GM04504 (cell line): ENCODE measurements around the gene DNTTIP2.
A peak's percentile ranks its signal among the peaks of the same experiment; 100 is the strongest.
"Not testable (repeated sequence)": the region's sequence is repeated elsewhere in the genome, so short reads cannot be mapped to it uniquely, and the experiment has no call there.

Experiments used
- DNase-seq: peaks from one replicate; pipeline ENCODE4 v3.0.0-alpha.2; 2012; ENCODE audit warnings: low read depth

Gene DNTTIP2, protein sequence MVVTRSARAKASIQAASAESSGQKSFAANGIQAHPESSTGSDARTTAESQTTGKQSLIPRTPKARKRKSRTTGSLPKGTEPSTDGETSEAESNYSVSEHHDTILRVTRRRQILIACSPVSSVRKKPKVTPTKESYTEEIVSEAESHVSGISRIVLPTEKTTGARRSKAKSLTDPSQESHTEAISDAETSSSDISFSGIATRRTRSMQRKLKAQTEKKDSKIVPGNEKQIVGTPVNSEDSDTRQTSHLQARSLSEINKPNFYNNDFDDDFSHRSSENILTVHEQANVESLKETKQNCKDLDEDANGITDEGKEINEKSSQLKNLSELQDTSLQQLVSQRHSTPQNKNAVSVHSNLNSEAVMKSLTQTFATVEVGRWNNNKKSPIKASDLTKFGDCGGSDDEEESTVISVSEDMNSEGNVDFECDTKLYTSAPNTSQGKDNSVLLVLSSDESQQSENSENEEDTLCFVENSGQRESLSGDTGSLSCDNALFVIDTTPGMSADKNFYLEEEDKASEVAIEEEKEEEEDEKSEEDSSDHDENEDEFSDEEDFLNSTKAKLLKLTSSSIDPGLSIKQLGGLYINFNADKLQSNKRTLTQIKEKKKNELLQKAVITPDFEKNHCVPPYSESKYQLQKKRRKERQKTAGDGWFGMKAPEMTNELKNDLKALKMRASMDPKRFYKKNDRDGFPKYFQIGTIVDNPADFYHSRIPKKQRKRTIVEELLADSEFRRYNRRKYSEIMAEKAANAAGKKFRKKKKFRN

DNA sequence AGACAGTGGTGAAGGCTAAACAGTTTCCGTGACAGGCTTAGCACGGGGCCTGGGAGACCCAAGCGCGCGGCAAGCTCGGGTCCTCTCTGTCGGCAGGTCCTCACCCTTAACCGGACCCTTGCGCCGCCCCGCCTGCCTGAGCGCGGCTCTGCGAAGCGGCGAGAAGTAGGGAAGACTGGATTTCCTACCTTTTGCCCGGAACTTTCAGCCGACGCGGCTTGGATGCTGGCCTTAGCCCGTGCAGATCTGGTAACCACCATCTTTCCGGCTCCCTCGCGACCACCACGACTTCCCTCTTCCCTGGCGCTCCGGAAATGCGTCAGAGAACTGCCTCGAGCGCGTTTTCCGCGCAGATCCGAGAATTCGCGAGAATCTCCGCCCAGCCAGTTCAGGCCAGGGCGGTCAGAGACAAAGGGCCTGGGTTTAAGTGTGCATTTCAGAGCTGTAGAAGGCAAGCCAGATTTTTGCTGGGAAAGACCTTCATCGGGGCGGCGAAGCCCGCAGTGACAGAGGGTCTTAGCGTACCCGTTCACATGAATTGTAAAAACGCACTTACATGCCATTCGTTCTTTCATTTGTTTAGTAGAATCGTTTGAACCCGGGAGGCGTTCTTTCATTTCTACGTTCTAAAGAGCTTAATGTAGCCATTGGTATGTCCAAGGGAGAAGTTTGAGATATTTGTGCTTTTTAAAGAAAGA, at the start of gene DNTTIP2:
Gene DNTTIP2 (minus strand): TSS at position 318 of the 698 bp plus-strand sequence. CDS start 58 bp downstream, at position 260.
- DNase-seq = peak; percentile 77

DNA sequence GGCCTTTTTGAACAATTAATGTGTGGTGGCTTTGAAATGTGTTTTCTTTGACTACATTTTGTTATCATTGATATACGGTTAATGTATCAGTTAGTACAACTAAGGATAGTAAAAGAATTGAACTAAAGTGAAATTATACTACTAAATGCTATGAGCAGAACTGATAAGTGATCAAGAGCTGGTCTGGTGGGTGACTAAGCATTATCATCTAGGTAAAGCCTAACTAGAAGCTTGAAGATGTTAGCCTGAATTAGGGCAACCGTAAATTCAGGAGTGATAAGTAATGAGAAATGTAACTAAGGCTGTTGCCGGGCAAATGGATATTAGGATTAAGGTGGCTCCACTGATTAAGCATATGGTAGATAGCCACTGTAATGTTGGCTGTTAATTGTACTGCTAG, 46.2 kb upstream of the DNTTIP2 start:
- DNase-seq = no peak

DNA sequence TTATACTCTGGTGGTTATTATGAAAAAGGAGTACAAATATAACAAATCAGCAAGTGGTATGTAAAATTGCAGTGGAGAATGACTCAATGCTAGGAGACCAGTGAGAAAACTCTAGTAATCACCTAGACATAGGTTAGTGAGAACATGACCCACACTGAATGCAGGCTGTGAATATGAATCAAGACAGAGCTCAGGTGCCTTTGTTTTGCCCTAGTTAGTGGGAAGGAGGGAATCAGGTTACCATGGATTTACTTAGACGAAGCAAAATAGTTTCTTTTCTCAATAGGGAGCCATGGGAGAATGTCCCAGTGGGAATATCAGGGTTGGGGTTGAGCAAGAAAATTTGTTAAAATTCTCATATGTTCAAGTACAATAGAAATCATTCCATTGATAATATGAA, 40.8 kb upstream of the DNTTIP2 start:
- no peak for DNase-seq

DNA sequence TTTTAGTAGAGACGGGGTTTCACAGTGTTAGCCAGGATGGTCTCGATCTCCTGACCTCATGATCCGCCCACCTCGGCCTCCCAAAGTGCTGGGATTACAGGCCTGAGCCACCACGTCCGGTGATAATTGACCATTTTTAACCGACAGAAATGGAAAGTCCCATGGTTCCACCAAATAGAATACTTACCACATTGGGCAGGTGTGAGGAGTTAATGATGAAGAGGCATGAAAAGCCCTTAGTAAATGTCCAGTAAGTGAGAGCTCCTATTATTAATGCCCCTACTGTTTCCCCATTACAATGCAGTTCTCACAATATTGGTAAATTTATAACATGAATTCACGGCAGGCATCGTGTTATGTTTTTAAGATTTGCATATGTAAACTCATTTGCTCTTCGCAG, 38.3 kb upstream of the DNTTIP2 start:
- DNase-seq = no peak

DNA sequence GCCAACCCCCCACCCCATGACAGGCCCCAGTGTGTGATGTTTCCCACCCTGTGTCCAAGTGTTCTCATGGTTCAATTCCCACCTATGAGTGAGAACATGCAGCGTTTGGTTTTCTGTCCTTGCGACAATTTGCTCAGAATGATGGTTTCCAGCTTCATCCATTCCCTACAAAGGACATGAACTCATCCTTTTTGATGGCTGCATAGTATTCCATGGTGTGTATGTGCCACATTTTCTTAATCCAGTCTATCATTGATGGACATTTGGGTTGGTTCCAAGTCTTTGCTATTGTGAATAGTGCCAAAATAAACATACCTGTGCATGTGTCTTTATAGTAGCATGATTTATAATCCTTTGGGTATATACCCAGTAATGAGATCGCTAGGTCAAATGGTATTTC, 31.9 kb upstream of the DNTTIP2 start:
- DNase-seq = not testable (repeated sequence)

DNA sequence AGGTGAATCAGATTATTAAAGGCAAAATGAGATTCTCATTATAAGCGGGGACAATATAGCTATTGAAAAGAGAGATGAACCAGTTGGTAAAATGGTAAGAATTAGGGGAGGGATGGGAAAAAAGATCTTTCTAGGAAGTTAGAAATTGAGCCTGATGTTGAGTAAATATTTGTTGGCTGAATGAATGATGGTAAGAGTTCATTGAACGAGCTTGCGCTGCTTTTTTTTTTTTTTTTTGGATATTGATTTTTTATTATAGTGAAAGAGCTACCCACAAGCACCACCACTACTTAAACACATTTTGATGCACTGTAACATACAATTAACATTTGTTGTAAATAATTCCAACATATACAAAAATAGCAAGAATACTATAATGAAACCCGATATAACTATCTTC, 31.3 kb upstream of the DNTTIP2 start:
- no peak for DNase-seq

DNA sequence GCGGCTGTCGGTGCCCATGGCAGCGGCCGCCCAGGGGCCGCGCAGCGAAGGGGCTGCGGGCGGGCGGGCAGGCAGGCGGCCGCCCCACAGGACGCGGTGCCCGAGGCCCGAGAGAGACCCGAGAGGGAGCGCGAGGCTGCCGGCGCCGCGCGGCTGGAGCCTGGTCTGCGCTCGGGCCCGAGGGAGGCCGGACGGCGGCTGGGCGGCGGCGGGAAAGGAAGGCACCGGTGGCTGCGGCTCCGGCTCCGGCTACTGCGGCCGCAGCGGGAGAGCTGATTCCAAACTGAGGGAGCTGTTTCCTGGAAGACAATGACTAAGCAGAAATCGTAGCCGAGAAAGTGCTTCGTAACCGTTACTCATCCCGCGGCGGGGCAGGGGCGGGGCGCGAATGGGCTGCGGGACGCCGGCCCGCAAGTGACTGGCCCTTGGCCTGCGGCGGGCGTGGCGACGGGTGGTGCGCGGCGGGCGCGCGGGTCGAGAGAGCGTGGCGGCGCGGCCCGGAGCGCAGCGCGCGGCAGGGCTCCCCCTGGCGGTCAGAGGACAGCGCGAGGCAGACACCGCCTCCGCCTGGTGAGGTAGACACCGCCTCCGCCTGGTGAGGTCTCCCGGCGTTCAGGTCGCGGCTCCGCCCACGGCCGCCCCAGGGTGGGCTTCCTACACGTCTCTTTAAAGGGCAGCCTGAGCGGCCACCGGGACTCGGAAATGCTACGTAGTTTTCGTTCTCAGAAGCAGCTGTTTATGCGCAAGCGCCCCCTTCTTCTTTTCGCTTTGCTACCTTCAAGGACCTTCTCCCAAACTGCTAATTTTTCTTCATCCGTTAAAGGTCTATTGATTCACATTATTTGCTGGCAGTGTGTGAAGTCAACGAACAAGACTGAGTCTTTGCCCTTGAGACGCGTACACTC, 30.4 kb upstream of the DNTTIP2 start, which contains the start of gene GCLM:
Gene GCLM (minus strand): TSS at position 285 of the 905 bp plus-strand sequence. CDS start 267 bp downstream, at position 18.
- DNase-seq = peak; percentile 86

DNA sequence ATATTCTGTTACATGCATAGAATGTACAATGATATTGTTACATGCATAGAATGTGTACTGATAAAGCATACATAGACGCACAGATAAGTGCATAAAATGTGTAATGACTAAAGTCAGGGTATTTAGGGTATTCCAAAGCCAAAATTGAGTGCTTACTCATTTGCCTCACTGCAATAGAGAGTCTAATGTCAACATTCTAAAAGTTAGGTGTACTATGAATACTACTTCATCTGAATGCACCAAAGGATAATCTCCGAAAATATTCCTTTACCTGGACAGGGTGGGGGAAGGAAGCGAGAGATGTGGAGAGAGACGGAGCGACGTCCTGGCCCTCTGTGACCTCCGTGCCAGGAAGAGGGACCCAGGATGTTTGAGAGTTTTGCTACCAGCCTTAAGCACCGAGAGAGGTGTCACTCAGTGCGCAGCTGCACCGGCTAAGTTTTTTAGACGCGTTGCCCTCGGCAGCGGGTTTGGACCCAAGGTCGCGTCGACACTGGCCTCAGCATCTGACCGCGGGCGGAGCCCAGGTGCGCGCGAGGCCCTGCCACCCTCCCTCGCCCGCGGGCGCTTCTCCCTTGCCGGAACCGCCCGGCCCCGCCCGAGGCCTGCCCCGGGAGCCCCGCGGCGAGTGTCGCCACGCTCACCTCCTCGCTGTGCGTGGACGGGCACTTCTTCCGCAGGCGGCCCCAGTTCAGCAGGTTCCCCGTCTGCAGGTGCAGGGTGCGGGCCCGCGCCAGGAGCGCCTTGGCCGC, 29.6 kb upstream of the DNTTIP2 start:
- no peak for DNase-seq

DNA sequence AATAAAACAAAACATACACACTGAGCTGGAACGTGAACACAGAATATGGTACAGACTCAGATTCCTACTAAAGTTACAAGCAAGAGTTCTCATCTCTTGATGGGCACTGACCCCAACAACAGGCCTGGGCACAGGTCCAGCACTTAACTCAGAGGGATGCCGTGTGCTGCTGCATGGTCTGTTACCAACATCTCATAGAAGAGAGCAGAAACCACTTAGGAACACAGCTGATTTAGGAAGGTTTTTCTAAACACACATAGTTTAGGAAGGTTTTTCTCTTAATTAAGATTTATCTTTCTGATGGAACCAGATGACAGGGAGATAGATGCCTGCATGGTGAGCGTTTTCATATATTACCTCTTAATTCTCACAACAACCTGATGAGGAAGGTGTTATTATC, 28.7 kb upstream of the DNTTIP2 start:
- no peak for DNase-seq

DNA sequence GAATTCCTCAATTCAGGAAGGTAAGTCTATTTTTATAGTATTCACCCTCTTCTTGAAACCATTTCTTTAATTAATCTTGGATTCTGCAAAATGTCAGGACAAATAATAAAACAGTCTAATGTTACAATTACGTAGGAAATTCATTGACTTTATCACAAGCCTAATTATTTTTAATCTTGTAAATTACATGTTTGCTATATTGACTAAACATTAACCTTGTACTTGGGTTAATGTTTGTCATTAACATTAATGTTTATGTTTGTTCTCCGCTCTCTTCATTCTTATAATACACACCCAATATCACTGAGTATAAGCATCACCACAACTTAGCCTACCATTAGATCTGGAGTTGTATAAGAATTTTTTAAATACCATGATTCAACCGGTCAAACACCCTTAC, 27.5 kb upstream of the DNTTIP2 start:
- DNase-seq = no peak

DNA sequence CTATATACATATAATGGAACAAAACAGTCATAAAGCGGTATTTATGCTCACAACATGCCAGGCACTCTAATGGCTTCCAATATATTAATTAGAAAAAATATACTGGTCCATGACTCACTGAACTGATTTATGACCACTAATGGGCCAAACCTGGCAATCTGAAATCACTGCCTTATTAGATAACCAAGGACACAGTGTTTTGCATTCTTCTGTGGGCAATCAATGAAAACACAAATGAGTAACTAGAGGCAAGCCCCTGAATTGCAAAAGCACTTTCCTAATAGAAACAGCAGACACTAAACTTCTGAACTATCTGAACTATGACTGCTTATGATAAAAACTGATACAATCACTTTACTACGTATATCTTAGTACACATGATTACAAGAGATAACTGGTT, 26.7 kb upstream of the DNTTIP2 start:
- peak; percentile 25 for DNase-seq

DNA sequence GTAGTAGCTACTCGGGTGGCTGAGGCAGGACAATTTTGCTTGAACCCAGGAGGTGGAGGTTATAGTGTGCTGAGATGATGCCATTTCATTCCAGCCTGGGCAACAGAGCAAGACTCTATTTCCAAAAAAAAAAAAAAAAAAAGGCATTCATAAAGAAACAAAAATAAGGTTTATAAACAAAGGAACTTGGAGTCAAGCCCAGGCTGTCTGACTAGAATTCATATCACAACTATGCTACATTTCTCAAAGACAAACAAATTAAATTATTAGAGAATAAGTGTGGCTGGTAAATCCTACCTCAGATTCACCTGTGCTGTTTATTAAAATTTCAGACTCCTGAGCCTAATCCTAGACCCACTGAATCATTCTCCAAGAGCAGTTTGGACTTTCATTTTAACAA, 26.0 kb upstream of the DNTTIP2 start:
- no peak for DNase-seq

DNA sequence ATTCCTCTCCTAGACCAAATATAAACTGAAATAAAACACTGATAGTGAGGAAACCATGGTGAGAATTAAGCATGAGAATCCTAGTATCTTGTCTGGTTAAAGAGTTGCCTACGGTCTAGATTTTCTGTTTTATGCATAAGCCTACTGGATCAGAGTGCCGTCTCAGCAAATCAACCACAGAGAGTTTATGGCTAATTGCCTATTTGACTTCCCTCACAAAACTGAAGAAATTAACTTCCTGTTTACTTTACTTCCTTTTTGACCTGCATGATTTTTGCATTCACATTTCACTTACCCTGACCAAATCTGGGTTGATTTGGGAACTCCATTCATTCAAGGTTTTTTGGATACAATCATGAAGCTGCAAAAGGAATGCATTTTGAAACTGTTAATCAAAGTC, 25.2 kb upstream of the DNTTIP2 start:
- DNase-seq = no peak

DNA sequence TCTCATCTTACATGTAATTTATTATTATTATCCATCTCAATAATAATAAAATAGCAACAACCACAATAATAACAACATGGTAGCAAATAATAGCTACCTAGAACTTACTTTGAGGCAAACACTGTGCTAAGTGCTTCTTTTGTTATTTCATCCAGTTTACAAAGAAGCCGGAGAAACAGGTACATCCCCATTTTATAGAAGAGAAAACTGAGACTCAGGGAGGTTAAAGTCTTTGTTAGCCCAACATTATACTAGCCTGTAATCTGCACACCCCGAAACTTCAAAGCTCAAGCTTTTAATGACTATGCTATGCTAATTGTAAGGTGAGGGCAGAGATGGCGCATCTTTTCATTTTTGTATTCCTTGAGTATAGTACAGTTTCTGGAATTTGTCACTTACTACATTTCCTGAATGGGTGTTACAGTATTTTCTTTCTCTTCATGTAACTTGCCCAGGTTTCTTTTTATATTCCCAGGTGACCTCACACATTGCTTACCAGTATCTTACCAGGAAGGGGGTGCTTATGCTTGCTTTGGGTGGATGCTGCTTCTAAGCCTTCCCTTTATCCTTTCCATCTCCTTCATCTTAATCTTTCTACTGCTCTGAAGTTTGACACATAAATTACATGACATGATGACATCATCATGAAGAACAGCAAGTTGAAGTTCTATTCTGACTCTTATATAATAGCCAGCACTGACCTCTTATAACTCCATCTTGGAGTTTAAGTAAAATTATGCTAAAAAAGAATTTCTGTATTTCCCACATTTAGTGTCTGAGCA, 21.9 kb upstream of the DNTTIP2 start:
- DNase-seq = no peak

DNA sequence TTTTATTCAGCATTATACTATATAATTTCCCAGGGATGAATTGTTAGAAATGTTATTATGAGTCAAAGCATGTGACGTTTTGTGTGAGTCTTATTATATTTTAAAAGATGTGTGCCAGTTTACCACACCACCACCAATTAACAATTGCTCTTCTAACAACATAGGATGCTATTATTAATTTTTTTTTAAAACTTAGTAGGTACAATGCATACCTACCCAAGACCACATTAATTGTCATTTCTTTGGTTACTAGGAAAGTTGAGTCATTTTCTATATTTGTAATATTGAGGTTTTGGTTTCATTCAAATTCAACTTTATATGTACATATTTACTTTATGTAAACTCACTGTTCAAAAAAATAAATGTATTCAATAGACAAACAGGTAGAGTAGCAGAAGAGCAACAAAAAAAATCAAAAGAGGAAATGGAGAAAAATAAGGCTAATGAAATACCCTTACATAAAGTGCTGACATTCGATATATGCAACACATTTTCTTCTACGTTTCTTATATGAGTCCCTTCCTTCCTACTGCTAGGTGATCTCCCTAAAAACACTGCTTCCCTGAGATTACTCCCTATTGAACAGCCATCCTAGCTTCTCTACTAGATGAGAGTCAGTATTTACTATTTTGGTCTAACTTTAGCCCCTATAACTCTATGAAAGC, 20.7 kb upstream of the DNTTIP2 start:
- no peak for DNase-seq

DNA sequence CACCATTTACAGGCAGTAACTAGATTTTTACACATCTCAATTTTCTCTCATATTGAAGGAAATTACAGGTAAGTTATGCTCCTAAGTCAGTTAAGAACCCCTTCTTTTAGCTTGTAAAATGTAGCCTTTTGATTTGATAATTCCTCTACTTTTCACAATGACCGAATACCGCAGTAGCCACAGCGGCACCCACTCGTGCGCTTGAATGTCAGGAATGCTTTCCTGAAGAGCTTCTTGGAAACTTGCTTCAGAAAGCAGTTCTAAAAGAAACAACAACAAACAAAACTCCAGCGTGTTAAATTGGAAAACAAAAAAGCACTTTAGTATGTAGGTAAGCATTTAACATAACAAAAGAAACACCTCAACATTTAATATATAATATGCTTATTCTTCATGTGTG, 9.9 kb upstream of the DNTTIP2 start:
- DNase-seq = no peak

DNA sequence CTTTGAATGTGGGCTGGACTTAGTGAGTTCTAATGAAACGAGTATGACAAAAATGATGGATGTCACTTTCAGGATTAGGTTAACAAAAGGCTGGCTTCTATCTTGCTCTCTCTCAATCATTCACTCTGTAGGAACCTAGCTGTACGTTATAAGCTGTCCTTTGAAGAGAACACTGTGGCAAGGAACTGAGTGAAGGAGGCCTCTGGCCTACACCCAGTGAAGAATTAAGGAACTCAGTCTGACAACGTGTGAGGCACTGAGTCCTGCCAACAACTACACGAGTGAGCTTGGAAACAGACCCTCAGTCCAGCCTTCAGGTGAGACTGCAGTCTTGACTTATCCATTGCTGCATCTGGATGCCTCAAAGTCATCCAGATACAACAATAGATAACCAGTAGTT, 3.3 kb upstream of the DNTTIP2 start:
- DNase-seq = no peak

DNA sequence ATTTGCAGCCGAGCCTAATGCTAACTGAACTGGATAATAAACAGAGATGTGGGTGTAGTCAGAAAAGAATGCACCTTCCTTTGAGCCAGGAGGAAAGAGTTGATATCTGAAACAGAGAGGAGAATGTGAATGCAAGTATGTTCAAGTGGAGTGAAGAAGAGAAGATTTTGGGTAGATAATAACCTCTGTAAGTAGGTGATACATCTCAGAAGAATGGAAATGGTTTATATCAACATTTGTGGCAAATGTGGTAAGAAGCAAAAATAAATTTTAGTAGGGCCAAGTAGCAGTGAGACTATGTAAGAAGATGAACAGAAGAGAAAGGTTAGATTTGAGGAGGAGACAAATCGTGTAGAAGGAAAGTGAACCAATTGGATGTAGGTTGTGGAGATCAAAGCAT, 1.7 kb upstream of the DNTTIP2 start:
- DNase-seq = no peak

DNA sequence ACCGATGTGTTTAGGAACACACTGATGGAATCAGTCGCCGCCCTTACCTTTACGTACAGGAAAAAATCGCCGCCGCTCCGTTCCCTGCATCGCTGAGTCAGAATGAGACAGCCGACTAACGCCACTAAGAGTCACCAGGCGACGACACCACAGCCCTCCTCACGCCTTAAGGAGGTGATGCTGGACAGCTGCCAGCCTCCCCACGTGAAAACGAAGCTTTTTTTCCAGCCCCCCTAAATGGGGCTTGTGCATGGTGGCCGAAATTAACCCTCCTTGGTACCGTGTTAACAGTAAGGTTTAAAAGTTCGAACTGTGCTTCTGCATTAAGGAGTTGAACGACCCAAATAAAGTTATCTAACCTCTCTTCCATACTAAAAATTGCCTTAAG, 511 bp downstream of the DNTTIP2 start:
- no peak for DNase-seq

DNA sequence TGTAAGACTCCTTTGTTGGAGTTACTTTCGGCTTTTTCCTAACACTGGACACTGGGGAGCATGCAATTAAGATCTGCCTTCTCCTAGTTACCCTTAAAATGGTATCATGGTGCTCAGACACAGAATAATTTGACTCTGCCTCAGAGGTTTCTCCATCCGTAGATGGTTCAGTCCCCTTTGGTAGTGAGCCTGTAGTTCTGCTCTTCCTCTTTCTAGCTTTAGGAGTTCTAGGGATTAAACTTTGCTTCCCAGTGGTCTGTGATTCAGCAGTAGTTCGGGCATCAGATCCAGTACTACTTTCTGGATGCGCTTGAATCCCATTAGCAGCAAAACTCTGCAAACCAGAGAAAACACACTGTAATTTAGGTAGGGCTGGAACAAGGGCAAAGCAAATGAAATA, 1.5 kb downstream of the DNTTIP2 start:
- DNase-seq = no peak
